AG09319 (cell line): ENCODE results near the gene POLR3H.
A peak's percentile ranks its signal among the peaks of the same experiment; 100 is the strongest.

Experiments
- DNase-seq: peaks from one replicate; pipeline ENCODE4 v3.0.0-alpha.2; 2010; ENCODE audit warnings: low read depth; ENCODE audit errors: extremely low read depth
- TF ChIP-seq, protein P1 (sequence below): IDR thresholded peaks from 2 replicates; pipeline ENCODE4 v1.5.1; 2011; ENCODE audit warnings: low read depth, mild to moderate bottlenecking, inconsistent platforms, low read length, moderate library complexity

The POLR3H gene

DNA sequence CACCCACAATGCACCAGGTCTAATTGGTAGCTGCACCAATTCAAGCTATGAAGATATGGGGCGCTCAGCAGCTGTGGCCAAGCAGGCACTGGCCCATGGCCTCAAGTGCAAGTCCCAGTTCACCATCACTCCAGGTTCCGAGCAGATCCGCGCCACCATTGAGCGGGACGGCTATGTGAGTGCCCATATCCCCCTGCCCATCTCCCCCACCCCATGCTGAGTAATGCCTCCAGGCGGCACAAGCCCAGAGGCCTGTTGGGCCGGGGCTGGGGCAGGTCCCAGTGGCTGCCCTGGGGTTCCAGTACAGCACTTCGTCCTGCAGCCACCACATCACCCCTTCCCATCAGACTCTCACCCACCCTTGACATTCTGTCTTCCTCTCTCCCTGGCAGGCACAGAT is 21.5 kb downstream of the POLR3H start:
- no peak for DNase-seq
- TF ChIP-seq, protein P1, sequence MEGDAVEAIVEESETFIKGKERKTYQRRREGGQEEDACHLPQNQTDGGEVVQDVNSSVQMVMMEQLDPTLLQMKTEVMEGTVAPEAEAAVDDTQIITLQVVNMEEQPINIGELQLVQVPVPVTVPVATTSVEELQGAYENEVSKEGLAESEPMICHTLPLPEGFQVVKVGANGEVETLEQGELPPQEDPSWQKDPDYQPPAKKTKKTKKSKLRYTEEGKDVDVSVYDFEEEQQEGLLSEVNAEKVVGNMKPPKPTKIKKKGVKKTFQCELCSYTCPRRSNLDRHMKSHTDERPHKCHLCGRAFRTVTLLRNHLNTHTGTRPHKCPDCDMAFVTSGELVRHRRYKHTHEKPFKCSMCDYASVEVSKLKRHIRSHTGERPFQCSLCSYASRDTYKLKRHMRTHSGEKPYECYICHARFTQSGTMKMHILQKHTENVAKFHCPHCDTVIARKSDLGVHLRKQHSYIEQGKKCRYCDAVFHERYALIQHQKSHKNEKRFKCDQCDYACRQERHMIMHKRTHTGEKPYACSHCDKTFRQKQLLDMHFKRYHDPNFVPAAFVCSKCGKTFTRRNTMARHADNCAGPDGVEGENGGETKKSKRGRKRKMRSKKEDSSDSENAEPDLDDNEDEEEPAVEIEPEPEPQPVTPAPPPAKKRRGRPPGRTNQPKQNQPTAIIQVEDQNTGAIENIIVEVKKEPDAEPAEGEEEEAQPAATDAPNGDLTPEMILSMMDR, result no peak

- no peak for DNase-seq
- TF ChIP-seq, protein P1, result no peak
Measured at GRCh38 chr22:41521126-41521525, 23.1 kb downstream of the POLR3H start.

DNA sequence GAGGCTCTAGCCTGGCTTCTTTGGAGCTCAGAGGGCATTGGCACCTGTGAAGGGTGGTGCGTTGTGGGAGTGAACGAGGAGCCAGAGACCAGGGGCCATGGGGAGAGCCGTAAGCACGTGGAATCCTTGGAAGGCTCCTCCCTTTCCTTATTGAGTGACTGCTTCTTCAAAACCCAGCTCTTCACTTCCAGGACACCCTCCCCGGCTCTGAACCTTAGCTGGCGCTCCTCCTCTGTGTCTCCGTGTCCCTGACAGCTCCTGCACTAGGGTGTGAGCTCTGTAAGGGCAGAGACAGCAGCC is 26.3 kb downstream of the POLR3H start:
- DNase-seq, result no peak
- TF ChIP-seq, protein P1, result no peak

GRCh38 chr22:41517172-41518047 is 26.9 kb downstream of the POLR3H start:
- no peak for DNase-seq
- TF ChIP-seq, protein P1, result peak; percentile 69

GRCh38 chr22:41516462-41516861 is 27.8 kb downstream of the POLR3H start:
- DNase-seq, result no peak
- TF ChIP-seq, protein P1, result no peak

DNA sequence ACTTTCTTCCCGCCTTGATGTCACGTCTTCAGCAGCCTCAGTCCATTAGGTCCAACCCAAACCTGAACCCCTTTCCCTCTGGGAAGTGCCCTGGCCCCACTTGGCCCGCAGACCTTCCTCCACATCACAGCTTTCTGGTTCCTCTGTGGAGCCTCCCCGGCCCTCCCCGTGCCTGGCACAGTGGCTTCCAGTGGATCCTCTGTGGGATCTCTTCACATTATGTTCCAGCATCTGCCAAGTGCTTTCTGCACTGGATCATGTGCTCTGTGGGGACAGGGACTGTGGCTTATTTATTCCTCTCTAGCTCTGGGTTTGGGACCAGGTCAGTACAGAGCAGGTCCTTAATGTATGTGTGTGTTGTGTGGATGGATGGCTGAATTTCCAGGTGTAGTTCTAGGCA is 30.9 kb downstream of the POLR3H start:
- TF ChIP-seq, protein P1, result no peak
- DNase-seq, result no peak

DNA sequence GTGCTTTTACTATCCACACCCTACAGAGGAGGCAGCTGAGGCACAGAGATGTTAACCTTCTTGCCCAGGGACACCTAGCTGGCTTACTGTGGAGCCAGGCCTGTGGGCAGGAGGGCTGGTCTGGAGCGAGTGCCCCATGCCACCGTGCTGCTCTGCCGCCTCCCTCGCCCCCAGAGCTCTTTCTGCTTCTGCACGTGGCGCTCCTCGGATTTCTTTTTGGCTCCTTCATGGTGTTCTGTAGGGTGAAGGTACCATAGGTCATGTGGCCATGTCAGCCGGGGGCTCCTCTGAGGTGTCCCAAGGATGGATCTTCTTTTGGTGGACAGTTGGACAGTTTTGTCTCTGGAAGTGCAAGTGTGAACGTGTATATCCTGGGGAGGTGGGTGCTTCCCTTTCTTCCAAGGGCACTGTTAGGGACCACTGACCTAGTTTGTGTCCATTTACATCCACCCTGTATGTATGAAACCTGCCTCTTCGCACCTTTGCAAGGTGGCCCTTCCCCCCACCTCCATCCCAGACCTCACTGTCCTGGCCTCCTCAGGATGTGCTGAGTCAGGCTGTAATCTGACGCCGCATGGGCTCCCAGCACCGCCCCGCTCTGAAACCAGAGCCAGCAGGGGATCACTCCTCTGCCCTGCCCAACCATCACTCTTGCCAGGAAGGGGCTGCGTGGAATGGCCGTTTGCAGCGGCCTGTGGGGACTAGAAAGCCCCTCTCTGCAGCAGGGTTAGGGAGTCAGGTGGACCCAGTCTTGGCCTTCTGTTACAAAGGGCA is 31.7 kb downstream of the POLR3H start:
- peak; percentile 23 for DNase-seq
- TF ChIP-seq, protein P1, result no peak
